Fibroblast of villous mesenchyme (primary cell): ENCODE data around the gene PHF23. TPM values are rescaled to one million over a fixed set of nuclear protein-coding genes. Genes with fewer than 3 reads are reported as not detected.

ENCODE experiments used
- DNase-seq: peaks from one replicate; pipeline ENCODE4 v3.0.0-alpha.2; 2010; ENCODE audit warnings: low read depth
- H3K4me3 ChIP-seq: 2 replicates; pipeline ENCODE4 v1.5.1; 2011; ENCODE audit warnings: low read depth, mild to moderate bottlenecking, low read length
- total RNA-seq: library from RNA; depleted of rRNA; stranded (reverse); fragments of >200 nt; gene quantifications from 2 replicates; pipeline ENCODE4 v1.2.3, GENCODE V29; 2012
- TF ChIP-seq, protein P1 (sequence below): IDR thresholded peaks from 2 replicates; pipeline ENCODE4 v1.5.1; 2012; ENCODE audit warnings: low read depth, mild to moderate bottlenecking, low read length; ENCODE audit not compliant: insufficient read depth

PHF23 gene
- total RNA-seq, 1 donor, result 51.8 TPM

DNA sequence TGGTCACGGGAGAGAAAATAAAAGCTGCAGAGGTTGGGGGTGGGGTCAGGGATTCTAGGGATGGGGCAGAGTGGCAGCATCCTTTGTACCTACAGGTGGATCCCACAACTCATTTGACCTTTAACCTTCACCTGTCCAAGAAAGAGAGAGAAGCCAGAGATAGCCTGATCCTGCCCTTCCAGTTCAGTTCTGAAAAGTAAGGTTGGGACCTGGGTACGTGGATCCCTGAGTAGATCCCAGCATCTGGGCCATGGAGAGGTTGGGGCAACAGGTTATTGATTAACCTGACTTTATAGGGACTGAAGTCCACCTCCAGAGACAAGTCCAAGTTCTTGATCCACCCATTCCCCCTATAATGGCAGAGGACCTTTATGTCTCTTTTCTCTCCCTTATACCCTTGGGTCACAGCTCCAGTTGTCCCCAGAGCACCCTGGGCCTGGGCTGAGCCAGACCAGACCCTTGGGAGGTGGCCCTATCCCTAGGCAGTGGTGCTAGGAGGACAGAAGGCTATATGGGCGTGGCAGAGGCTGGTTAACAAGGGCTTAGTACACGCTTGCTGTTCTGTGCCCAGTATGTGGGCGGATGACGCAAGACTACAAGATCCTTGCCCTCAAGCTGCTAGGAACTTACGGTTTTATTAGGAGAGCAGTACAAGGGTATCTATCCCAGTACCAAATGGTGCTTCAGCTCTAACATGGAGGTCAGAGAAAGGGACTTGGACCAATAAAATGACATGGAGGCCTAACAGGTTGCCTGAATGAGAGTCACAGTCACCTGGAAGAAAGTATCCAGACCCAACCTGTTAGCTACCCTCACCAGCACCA lies 19.7 kb upstream of the PHF23 start:
- no peak overlapping the region for H3K4me3 ChIP-seq
- TF ChIP-seq, protein P1, sequence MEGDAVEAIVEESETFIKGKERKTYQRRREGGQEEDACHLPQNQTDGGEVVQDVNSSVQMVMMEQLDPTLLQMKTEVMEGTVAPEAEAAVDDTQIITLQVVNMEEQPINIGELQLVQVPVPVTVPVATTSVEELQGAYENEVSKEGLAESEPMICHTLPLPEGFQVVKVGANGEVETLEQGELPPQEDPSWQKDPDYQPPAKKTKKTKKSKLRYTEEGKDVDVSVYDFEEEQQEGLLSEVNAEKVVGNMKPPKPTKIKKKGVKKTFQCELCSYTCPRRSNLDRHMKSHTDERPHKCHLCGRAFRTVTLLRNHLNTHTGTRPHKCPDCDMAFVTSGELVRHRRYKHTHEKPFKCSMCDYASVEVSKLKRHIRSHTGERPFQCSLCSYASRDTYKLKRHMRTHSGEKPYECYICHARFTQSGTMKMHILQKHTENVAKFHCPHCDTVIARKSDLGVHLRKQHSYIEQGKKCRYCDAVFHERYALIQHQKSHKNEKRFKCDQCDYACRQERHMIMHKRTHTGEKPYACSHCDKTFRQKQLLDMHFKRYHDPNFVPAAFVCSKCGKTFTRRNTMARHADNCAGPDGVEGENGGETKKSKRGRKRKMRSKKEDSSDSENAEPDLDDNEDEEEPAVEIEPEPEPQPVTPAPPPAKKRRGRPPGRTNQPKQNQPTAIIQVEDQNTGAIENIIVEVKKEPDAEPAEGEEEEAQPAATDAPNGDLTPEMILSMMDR, result no peak
- DNase-seq, result peak; percentile 84

DNA sequence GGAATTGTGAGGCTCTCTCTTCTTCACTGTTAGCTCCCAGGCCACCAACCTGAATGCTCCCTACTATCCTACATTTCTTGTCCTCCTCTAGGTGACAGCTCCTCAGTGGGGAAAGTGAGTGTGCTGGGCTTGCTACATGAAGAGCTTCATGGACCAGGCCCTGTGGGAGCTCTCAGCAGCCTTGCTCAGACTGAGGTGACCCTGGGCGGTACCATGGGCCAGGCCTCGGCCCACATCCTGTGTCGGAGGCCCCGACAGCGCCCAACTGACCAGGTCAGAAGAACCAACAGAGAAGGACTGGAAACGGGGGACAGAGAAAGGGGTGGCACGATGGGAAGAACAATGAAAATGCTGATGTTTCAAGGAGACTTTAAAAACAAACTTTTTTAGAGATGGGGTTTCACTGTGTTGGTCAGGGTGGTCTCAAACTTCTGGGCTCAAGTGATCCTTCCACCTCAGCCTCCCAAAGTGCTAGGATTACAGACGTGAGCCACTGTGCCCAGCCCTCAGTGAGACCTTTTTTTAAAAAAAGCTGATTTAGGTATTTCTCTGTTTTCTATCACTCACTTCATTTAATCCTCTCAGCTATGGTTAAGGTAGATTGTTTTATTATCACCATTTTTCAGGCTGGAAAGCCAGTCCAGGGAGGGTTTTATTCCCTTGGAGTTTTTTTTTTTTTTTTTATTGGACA lies 17.7 kb upstream of the PHF23 start:
- H3K4me3 ChIP-seq, result no peak overlapping the region
- TF ChIP-seq, protein P1, result no peak
- DNase-seq, result no peak

DNA sequence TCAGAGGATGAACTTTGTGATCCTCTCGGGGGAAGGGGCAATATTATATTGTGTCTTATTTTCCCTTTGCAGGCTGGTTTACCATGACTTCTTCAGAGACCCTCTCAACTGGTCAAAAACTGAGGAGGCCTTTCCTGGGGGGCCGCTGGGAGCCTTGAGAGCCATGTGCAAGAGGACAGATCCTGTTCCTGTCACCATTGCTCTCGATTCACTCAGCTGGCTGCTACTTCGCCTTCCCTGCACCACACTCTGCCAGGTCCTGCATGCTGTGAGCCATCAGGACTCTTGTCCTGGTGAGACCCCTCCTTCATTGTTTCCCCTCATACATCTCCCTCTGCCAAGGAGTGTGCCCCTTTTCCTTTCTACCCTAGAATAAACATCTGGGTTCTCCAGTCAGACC lies 15.3 kb upstream of the PHF23 start:
- TF ChIP-seq, protein P1, result no peak

DNA sequence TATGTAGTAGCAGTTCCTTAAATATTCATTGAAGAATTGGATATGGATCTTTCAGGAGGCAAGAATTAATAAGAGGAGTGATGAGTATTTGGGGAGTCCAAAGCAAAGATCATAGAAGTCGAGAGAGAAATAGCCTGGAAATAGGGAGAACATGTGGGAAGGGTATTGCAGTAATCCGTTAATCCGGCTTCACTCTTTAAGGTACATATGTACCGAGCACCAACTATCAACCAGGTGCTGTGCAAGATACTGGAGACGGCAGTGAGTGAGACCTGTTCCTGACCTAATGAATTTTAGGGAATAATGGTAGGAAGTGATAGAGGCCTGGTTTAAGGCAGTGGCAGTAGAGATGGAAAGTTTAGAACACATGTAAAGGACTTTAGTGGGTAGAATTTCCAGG lies 13.8 kb upstream of the PHF23 start:
- TF ChIP-seq, protein P1, result no peak
- H3K4me3 ChIP-seq, result peak overlapping the region; percentile 90
- DNase-seq, result no peak

More for the DNA sequence above, 15.3 kb upstream of the PHF23 start:
- no peak overlapping the region for H3K4me3 ChIP-seq
- no peak for DNase-seq

DNA sequence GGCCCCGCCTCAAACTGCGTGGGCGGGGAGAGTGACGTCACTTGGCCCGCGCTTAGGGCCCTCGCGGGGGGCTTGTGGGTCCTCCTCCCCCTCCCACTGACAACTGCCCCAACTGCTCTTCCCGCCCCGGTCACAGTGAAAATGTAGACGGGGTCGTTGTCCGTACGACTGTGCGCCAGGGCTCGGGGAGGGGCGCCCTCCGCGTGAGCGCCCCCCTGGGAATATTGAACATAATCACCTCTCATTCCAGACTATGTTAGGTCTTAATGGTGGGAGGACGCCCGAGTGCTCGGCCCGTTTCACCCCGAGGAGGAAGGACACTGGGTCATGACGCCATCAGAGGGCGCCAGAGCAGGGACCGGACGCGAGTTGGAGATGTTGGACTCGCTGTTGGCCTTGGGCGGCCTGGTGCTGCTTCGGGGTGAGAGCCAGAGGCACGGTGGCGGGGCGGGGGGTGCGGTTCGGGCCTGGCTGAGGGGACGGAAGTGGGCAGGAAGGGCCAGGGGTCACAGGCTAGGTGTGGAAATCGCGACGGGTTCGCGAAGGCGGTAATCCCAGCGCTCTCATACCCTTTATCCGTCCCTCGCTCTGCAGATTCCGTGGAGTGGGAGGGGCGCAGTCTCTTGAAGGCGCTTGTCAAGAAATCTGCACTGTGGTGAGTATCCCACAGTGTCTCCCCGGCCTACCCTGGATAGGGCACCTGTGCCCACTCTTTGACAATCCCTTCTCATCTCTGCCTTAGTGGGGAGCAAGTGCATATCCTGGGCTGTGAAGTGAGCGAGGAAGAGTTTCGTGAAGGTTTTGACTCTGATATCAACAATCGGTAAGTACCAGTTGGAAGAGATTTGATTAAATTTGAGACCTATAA lies 13.2 kb upstream of the PHF23 start, which contains the start of gene ELP5:
TSS of gene ELP5 (plus strand) at position 40 of the 868 bp plus-strand sequence. CDS start at position 376, 336 bp downstream.
- peak; percentile 98 for DNase-seq
- TF ChIP-seq, protein P1, result no peak
- H3K4me3 ChIP-seq, result peak within 1 kb of the TSS; percentile 90

DNA sequence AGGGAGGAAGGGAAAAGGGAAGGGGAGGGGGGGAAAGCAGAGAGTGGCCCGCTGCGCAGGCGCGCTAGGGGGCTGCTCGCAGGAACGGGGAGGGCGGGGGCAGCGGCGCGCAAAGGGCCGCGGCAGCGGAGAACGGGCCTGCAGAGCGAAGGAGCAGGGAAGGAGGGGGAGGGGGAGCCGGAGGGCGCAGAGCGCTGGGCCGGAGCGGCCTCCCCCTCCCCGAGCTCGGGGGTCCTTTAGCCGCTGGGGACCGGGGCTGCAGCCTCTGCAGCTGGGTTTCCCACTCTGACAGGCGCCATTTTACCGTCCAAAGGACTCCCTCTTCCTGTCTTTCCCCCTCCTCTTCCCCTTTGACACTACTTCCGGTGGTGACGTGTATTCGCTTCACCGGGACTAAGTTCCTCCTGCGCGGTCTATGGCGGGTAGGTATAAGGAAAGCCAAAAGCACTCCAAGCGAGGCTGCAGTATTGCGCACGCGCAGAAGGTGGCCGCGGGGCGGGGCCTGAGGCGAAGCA lies 12.5 kb upstream of the PHF23 start, which contains the start of gene CTDNEP1:
TSS of gene CTDNEP1 (minus strand) at position 74 of the 515 bp plus-strand sequence. CDS start 438 bp downstream, outside the sequence.
- TF ChIP-seq, protein P1, result no peak
- peak within 1 kb of the TSS; percentile 90 for H3K4me3 ChIP-seq
- peak; percentile 100 for DNase-seq
